ENCODE data around the gene MFGE8. TPM values are rescaled to one million over a fixed set of nuclear protein-coding genes. Genes with fewer than 3 reads are reported as not detected.

Gene MFGE8
- total RNA-seq, 1 experiment from 2014 or later: 118 TPM

DNA sequence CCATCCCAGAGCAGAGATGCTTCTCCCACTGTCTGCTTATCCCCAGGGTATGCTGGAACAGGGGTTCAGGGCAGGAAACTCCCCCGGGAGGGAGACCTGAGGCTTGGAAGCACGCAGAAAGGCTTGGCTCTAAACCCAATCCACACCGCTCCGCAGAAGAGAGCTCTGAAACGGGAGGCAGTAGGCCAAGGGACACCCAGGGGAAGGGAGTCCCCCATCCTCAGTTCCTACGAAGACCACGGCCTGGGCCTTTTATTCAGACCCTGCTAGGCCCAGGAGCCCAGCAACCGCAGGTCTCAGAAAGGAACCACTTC, 16.1 kb downstream of the MFGE8 start:
- intact Hi-C loops (cut with micrococcal nuclease; ENCODE audit: unreplicated experiment): loop anchor here (5.0 kb wide), 1 partner anchor 270 kb away; no protein-coding TSS in a partner anchor
- H3K27ac ChIP-seq (ENCODE audit: low read depth, low read length, poor library complexity, severe bottlenecking): no peak overlapping the region
- ChIA-PET CTCF (no interaction called here), POLR2A (ENCODE audit: low non-redundant PET) (no interaction called here)
- H3K4me1 ChIP-seq (ENCODE audit: insufficient read depth, low read length, poor library complexity, severe bottlenecking): peaks cover 14% of the 10 kb centered on the region
- H3K9me3 ChIP-seq (ENCODE audit: low read depth, low read length, poor library complexity, severe bottlenecking): no peaks in the 10 kb centered on the region
- no TSS peak for BruUV-seq (replicated peaks)
- no peak for DNase-seq (ENCODE audit: low spot score)
- no peak overlapping the region for H3K4me3 ChIP-seq (ENCODE audit: low read depth, low read length, poor library complexity, severe bottlenecking)
- no peaks in the 10 kb centered on the region for H3K27me3 ChIP-seq (replicated peaks; ENCODE audit: insufficient read depth, low read depth, low read length, poor library complexity)
- TF ChIP-seq, protein P1, sequence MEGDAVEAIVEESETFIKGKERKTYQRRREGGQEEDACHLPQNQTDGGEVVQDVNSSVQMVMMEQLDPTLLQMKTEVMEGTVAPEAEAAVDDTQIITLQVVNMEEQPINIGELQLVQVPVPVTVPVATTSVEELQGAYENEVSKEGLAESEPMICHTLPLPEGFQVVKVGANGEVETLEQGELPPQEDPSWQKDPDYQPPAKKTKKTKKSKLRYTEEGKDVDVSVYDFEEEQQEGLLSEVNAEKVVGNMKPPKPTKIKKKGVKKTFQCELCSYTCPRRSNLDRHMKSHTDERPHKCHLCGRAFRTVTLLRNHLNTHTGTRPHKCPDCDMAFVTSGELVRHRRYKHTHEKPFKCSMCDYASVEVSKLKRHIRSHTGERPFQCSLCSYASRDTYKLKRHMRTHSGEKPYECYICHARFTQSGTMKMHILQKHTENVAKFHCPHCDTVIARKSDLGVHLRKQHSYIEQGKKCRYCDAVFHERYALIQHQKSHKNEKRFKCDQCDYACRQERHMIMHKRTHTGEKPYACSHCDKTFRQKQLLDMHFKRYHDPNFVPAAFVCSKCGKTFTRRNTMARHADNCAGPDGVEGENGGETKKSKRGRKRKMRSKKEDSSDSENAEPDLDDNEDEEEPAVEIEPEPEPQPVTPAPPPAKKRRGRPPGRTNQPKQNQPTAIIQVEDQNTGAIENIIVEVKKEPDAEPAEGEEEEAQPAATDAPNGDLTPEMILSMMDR (conservative IDR thresholded peaks at IDR 0.05; ENCODE audit: low read depth, low read length): no peak
- no peaks in the 10 kb centered on the region for H3K36me3 ChIP-seq (ENCODE audit: insufficient read depth, low read length, poor library complexity, severe bottlenecking)

GRCh38 chr15:88896333-88897033, 16.7 kb downstream of the MFGE8 start:
- no peaks in the 10 kb centered on the region for H3K36me3 ChIP-seq (ENCODE audit: insufficient read depth, low read length, poor library complexity, severe bottlenecking)
- H3K27me3 ChIP-seq (replicated peaks; ENCODE audit: insufficient read depth, low read depth, low read length, poor library complexity): no peaks in the 10 kb centered on the region
- ChIA-PET CTCF (no interaction called here), POLR2A (ENCODE audit: low non-redundant PET) (no interaction called here)
- H3K4me3 ChIP-seq (ENCODE audit: low read depth, low read length, poor library complexity, severe bottlenecking): no peak overlapping the region
- no peak overlapping the region for H3K27ac ChIP-seq (ENCODE audit: low read depth, low read length, poor library complexity, severe bottlenecking)
- intact Hi-C loops (cut with micrococcal nuclease; ENCODE audit: unreplicated experiment): loop anchor here (5.0 kb wide), 1 partner anchor 271 kb away; no protein-coding TSS in a partner anchor
- no TSS peak for BruUV-seq (replicated peaks)
- H3K9me3 ChIP-seq (ENCODE audit: low read depth, low read length, poor library complexity, severe bottlenecking): no peaks in the 10 kb centered on the region
- no peak for DNase-seq (ENCODE audit: low spot score)
- H3K4me1 ChIP-seq (ENCODE audit: insufficient read depth, low read length, poor library complexity, severe bottlenecking): peaks cover 14% of the 10 kb centered on the region
- TF ChIP-seq EZH2 (IDR thresholded peaks at IDR 0.05; ENCODE audit: borderline replicate concordance, low read depth, low read length, poor library complexity, severe bottlenecking): no peak
- TF ChIP-seq, protein P1 (conservative IDR thresholded peaks at IDR 0.05; ENCODE audit: low read depth, low read length): no peak

DNA sequence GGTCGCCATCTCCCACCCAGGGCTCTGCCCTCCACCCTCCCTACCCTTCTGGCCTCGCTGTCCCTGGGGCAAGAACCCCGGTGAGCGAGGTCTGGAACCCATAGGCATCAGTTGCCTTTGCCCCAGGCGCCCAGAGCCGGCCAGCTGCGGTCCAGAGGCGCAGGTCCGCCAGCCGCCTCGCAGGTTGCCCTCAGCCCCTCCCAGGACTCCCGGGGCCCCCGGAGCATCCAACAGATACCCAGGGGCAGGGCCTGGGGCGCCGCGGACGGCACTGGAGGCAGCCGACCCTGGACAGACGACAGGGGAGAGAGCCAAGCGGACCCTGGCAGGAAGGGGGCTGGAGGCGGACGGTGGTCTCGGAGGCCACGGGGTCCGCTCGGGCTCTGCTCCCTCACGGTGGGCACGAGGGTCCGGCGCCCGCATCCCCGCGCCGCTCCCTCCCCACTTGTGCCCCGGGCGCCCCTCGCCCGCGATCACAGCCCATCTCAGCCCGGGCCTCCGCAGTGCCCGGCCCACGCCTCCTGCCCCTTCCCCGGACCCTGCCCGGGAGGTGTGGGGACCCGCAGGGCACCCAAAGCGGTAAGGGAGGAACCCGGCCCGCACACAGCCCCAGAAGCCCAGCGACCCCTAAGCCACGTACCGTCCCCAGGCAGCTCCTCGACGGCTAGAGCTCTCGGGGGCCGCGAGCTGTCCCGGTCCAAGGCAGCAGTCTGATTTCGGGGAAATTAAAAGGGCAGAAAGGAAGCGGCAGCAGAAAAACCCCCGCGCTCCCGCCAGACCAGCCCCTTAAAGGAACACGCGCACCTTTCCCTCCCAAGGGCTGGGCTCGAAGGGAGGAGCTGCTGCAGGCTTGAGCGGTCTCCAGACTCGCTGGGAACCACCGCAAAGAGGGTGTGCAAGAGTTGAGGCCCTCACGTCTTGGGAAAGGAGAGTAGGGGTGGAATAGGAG, 18.1 kb downstream of the MFGE8 start, which contains the start of gene HAPLN3:
HAPLN3 (minus strand) TSS at position 726 of the 949 bp plus-strand sequence. CDS start 8,246 bp downstream, outside the sequence.
- Histone ChIP-seq H3K4me3 (ENCODE audit: low read depth, low read length, poor library complexity, severe bottlenecking) (peak within 1 kb of the TSS; percentile 43), H3K9me3 (ENCODE audit: low read depth, low read length, poor library complexity, severe bottlenecking) (no peaks in the 10 kb centered on the region), H3K27me3 (replicated peaks; ENCODE audit: insufficient read depth, low read depth, low read length, poor library complexity) (no peaks in the 10 kb centered on the region), H3K27ac (ENCODE audit: low read depth, low read length, poor library complexity, severe bottlenecking) (no peak within 1 kb of the TSS), H3K4me1 (ENCODE audit: insufficient read depth, low read length, poor library complexity, severe bottlenecking) (peaks cover 14% of the 10 kb centered on the region), H3K36me3 (ENCODE audit: insufficient read depth, low read length, poor library complexity, severe bottlenecking) (no peaks in the 10 kb centered on the region)
- ChIA-PET CTCF (no interaction called here), POLR2A (ENCODE audit: low non-redundant PET) (no interaction called here)
- intact Hi-C loops (cut with micrococcal nuclease; ENCODE audit: unreplicated experiment): loop anchor here (5.0 kb wide), 1 partner anchor 272 kb away; no protein-coding TSS in a partner anchor
- DNase-seq (ENCODE audit: low spot score): no peak
- TF ChIP-seq EZH2 (IDR thresholded peaks at IDR 0.05; ENCODE audit: borderline replicate concordance, low read depth, low read length, poor library complexity, severe bottlenecking): no peak
- TF ChIP-seq, protein P1 (conservative IDR thresholded peaks at IDR 0.05; ENCODE audit: low read depth, low read length): no peak
- BruUV-seq (replicated peaks): no TSS peak

All from A673 (cell line).